Activated T-helper 1 cell treated with anti-CD3 and anti-CD28 coated beads, Interleukin-2, amount 50 U/mL, for 16 hours (primary cell): Measurements from ENCODE around the gene COX18.

Source experiments
- DNase-seq, 2 donors: peaks; one replicate each; pipeline ENCODE4 v3.0.0-alpha.2; 2020; ENCODE audit warnings: low read depth in 1 of 2, low spot score in 1 of 2

COX18 gene, protein sequence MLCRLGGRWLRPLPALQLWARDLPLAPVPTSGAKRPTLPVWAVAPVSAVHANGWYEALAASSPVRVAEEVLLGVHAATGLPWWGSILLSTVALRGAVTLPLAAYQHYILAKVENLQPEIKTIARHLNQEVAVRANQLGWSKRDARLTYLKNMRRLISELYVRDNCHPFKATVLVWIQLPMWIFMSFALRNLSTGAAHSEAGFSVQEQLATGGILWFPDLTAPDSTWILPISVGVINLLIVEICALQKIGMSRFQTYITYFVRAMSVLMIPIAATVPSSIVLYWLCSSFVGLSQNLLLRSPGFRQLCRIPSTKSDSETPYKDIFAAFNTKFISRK

DNA sequence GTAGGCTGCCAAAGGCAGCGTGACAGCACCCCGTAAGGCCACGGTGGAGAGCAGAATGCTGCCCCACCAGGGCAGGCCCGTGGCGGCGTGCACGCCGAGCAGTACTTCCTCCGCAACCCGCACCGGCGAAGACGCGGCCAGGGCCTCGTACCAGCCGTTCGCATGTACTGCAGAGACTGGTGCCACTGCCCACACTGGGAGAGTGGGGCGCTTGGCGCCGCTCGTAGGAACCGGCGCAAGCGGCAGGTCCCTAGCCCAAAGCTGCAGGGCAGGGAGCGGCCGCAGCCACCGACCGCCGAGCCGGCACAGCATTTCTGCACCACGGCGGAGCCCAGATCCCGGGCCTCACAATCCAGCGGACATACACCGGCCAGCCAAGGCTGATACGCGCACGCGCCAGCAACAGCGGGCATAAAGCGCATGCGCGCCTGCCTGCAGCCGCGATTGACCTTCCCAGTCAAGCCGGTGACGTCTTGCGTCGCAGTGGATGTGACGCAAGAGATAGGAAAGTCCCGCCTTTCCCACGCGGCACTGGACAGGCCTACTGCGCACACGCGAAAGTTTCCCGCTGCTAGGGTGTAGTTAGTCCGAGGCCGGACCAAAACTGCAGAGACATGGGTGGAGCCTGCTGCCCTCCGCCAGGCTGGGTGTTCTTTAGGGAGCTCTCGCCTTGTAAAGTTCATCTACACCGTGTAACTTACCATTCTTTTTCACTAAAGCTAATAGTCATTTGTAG lies at the start of gene COX18:
TSS of gene COX18 (minus strand) at position 379 of the 736 bp plus-strand sequence. CDS start at position 312, 67 bp downstream.
- DNase-seq: peak; percentile 79 to 92

DNA sequence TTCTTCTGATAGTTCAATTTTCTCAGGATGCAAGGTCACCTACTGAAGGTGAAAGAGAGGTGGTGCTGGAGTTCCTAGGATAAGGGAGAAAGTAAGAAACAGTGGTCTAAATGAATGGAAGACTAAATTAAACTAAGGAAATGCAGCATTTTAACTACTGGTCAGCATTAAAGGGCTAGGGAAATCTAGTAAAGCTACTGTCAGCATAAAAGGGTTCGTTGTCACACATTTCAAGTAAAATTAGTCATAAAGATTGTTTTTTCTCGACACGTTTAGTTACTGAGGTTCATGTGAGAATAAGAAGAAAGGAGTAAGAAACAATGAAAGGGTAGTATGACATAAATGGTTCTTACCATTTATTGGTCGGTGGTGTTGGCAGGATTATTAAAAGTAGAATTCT lies 40.0 kb upstream of the COX18 start:
- no peak for DNase-seq

DNA sequence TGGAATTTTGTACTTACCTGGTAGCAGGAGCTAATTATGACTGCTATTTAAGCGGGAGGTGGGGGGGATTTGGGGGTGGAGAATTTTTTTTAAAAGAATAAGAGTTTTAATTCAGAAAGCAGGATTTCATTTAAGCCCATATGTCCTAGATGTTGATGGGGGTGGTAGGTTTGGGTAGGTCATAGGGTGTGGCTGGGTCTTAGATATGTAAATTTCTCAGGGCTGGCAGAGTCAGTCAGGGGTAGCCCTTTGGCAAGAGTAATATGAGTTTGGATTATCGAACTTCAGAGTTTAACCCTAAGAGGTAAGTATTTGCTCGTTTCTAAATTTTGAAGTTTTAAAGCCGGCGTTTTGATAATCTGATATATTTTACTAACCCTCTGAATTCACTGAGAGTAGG lies 35.2 kb upstream of the COX18 start:
- DNase-seq: no peak

DNA sequence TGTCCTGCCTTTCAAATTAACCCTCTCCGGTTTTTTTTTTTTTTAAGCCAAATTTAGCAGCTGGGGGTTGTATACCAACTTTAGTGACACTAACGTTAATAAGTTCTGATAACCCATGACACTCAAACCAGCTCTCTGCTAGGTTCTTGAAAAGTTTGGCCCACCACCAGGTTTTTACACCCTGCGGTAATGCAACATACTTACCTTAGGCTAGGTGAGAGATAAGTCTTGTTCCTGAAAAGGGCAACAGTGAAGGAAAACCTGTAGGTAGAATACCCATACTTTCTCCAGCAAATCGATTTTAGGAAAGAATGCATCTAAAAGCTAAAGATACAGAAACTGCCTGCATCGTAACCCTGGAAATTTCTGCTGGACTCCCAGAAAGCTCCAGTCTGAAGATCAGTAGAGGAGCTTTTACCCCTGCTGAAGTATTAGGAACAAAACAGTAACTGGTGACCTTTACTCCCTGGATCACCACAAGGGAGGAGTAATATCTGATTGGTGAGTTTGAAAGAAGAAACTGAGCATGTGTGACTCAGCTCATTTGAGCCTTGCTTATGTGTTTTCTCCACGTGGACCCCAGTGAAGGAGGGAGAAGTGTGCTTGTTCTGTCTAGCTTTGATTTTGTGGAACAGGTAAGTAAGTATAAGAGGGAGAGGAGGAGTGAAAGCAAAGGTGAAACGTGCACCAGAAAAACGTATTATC lies 34.4 kb upstream of the COX18 start:
- DNase-seq: no peak

DNA sequence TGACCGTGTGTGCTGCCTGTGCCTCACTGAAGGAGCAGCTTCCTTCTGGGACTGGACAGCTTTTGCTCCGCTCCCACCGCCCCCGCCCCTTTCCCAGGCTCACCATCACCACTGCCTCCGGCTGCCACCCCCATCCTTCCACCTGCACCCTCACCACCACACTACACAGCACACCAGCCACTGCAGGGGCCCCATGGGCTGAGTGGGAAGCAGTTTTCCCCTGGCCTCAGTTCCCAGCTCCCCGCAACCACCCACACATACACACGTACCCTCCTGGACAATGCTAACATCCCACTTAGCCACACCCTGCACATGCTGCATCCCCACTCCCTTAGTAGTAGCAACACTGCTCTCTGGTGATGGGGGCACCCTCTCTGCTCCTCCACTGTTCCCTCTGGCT lies 29.6 kb upstream of the COX18 start:
- no peak for DNase-seq

DNA sequence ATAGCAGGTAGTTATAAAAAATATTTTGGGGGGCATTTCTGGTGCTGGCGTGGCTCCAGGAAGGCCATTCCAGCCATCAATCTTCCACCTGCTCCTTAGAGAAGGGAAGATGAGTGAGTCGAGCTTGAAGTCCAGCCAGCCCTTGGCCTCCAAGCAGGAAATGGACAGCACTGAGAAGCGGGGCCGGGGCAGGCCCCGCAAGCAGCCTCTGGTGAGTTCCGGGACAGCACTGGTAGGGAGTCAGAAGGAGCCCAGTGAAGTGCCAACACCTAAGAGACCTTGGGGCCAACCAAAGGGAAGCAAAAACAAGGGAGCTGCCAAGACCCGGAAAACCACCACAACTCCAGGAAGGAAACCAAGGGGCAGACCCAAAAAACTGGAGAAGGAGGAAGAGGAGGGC lies 29.2 kb upstream of the COX18 start:
- DNase-seq: no peak

DNA sequence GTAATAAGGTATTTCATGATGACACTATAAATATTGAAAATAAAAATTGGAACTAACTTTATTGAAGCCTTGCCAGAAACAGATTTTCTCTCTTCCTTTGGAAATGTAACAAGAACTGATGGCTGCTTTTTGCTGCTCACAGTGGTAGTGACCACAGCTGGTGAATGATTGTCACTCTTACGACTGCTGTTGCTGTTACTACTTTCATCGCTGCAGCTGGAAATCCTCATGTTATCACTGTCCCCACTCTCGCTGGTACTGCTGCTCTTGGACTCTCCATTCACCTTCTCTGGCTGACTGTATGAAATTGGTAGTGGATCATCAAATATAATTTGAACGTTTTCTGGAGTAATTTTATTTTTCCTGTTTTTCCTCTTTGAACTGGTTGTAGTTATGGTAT lies 28.5 kb upstream of the COX18 start:
- no peak for DNase-seq

DNA sequence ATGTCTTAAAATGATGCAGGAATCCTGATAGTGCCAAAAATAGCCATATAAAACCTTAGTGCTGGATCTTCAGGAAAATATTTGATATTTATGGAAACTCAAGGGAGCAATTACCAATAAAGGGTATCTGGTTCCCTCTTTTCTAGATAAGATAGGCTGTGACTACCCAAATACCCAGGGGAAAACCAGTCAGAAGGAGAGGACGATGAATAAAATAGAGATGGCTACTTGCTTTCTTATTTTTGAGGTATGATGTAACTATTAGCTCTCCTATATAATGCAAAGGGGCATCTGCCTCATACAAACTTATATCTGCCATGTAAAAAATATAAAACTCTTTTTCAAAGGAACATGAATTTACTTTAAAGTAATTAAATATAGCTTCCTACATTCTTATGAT lies 23.4 kb upstream of the COX18 start:
- no peak for DNase-seq

DNA sequence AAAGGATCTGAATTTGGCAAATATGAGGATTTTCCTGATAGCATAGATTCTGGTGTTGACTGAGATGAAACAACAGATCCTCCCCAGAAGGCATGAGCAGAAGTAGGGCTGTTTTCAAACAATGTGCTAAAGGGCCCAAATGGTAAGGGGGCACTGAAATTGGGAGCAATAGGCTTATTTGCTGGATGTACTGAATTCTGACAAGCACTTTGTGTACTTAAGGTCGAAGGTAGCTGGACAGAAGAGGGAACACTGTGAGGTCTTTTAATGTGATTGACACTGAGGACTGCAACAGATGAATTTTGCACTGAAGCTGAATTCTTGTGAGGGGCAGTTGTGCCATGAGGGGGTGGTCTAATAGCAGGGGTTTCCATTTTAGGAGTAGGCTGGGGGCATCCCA lies 21.2 kb upstream of the COX18 start:
- no peak for DNase-seq

DNA sequence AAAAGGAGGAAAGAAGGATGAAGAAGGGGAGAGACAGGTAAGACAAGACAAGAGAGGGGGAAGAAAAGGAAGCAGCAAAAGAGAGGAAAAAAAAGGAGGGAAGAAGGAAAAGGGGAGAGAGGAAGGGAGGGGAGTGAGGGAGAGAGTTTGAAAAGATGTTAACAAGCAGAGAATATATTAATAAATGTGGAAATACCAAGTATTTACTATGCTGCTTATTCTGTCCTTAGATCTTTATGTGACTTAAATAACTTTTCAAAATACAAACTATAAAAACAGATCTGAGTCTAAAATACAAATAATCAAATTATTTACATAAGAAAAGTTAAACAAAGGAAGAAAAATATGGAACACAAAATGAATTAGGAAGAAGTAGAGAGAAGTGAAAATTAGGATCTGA lies 18.4 kb upstream of the COX18 start:
- no peak for DNase-seq

DNA sequence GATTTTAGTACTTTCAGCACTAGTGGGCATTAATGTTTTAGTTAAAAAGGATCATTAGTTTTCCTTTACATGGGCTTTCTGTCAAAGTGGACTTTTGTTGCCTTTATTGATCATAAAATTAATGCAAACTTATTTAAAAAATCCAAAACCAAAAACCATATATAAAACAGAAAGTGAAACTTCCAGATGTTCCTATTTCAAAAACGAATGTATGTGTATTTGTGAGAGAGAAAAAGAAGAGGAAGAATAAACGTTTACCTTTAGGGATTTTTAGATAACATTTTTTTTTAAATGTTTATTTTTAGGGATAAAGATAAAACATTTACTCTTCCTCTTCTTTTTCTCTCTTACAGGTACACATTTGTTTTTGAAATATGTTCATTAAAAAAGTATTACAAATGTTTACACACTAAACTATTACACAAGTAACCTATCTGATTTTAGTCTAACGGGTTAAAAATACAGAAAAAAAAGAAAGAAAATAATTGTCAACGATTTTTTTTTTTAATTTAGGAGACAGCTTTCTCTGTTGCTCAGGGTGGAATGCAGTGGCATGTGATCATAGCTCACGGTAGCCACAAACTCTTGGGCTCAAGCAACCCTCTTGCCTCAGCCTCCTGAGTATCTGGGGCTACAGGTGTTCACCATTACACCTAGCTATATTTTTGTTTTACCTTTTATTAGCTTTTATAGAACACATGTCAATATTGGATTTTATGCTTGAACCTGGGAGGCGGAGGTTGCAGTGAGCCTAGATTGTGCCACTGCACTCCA lies 16.8 kb upstream of the COX18 start:
- no peak for DNase-seq

DNA sequence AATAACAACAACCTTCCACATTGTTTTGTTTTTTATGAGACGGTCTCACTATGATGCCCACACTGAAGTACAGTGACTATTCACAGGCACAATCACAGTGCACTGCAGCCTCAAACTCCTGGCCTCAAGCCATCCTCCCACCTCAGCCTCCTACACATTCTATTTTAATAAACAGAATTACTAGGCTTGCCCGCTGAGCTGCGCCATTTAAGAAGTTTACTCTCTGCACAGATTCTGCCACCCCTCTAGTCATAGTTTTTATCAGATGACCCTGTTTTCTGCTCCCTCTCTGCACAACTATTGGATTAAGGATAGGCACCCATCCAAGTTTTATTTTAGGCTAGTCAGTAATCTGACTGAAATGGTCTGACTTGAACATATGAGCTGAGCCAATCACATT lies 11.3 kb upstream of the COX18 start:
- DNase-seq: no peak

DNA sequence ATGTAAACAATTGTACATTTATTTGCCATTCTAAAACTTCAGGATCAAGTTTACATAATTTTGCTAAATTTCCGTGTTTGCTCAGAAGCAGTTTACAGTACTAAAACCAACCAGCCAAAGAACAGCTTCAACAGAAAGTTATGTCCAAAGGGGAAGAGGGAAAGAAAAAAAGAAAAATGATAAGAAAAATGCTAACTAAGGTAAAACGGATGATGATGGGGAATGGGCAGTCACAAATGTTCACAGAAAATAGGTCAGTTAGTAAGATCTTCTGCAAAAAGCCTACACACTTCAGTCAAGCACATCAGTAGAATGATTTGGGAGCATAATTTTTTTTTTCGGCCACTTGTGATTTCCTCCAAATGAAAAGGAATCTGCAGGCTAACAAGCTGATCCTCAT lies 6.3 kb upstream of the COX18 start:
- no peak for DNase-seq

DNA sequence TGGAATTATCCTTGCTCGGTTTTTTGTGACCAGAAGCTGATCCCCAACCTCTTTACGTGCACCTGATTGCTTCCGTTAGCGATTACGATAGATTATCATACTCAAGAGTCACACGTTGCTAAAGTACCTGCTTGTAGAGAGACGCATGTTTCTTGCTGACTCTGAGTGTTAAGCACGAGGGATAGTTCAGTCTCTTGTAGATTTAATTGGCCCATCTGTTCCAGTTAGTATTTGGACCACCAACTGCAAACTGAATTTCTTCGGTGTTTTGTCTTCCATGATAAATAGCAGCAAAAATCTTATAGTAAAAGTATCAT lies 516 bp upstream of the COX18 start:
- no peak for DNase-seq

DNA sequence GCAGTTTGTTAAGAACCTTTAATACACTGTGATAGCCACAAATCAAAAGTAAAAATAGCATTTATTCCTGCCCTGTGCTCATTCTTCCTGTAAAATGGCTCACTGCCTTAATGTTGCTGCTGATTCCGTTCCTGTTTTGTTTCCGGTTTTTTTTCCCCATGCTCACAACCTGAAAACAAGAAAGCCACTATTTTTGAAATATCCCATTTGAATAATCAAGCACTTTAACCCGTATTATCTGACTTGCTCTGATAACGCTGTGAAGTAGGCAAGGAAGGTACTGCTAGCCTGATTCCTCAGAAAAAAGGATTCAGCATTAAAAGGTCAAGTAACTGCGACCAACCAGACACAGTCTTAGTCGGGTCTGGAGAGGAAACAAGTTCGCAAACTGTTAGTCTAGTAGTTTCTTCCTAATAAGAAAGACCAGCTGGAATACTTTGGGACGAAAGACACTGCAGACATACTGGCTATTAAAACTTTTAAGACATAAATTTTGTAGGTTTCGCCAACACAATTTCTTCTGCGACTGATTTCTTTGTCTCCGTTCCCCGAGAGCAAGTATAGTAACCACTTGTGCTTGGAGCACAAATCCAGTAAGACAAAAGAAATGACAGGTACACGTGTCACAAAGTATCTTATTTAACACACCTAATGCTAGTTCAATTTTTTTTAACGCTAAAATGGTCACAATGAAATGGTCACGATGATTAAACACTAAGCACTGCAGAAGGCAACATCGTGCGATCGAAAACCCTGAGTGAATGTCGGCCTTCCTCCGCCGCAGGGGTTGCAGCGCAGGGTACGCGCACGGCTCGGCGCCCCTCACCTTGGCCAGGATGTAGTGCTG lies 802 bp downstream of the COX18 start:
- no peak for DNase-seq

DNA sequence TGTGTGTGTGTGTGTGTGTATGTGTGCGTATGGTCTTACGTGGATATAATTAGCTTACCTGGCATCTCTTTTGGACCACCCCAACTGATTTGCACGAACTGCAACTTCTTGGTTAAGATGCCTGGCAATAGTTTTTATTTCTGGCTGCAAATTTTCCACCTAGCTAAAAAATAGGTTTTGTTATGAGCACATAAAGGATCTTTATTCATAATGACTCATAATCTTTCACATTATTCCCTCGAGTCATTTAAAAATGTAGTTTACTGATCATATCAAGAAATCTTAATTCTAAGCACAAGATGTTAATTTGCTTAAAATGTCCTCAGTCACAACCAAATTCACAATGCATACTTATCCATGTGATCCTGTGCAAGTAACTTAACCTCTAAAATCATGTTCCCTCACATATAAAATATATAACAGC lies 1.5 kb downstream of the COX18 start:
- peak in 1 of 2 donors; percentile 20 for DNase-seq

DNA sequence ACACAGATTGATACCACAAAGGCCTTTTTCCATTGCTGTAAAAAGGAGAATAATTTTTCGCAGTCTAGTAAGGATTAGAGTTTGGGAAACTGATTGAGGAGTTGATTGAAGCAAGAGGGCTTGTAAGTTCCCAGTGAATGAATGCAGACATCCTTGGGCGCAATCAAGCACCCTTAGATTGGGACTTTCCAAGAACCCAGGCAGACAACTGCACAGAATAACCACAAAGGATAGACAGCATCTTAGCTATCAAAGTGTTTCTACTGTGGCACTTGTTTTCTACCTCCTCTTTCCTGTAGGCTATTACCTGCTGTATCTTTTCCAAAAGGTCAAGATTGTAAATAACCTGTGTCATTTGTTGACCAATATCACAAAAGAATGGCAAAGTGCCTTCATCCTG lies 2.6 kb downstream of the COX18 start:
- no peak for DNase-seq

DNA sequence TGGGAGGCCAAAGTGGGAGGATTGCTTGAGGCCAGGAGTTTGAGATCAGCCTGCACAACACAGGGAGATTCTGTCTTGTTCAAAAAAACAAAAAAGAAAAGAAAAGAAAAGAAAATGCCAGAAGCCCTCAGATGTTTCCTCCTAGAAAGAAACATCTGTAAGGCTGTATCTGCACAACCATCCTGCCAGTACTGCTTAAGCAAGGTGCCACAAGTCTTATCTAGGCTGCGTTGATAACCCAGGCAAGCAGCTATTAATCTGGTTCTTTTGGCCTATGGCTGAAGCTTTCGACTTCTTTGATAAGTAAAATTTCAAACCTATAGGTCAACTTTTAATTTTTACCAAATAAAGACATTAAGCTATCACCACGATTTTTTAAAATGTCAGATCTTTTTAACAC lies 3.1 kb downstream of the COX18 start:
- DNase-seq: no peak

DNA sequence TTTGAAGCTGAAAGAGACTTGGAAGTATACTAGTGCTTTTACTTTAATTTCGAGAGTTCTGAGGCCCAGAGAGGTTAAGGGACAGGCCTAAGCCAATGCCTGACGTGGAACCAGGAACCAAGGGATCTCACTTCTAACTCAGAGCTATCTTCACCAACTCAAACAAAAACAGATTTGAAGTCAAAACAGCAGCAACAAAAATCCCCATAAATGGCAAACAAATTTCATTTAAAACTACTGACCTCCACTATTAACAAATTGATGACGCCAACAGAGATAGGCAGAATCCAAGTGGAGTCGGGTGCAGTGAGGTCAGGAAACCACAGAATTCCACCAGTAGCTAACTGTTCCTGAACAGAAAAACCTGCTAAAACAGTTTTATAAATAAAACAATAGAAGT lies 5.0 kb downstream of the COX18 start:
- no peak for DNase-seq

DNA sequence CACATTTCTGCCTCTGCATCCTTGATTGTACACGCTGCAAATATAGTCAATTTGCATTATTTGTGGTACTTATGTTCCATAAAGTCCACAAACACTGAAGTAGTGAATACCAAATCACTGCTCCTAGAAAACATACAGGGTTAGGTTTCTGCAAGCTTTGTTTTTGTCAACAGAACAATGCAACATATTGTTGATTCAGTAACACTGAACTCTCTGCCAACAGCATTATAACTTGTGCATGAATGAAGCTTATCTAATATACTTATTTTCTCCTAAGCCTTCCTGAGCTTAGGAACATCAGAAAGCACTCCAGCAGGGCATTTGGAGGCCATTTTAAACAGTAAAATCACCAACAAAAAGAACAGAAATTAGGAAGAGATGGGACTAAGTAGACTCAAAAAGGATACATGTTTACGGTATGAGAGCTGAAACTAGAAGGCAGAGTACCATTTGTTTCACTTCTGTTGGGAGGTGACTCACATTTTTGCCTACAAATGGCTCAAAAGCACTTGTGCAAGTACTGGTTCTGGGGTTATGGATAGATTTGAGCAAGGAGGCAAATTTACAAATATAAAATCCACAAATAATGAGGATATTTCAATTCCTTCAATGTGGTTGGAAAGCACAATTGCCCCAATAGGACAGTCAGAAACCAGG lies 14.1 kb downstream of the COX18 start:
- no peak for DNase-seq
